WI38 (cell line): ENCODE measurements around the gene PIM2.

ENCODE experiments used
- H3K4me3 ChIP-seq: 2 replicates; pipeline ENCODE4 v1.5.1; 2011; ENCODE audit warnings: low read depth, mild to moderate bottlenecking, control low read depth, low read length
- TF ChIP-seq, protein P1 (sequence below): IDR thresholded peaks from 2 replicates; pipeline ENCODE4 v1.5.1; 2012; ENCODE audit warnings: low read depth, mild to moderate bottlenecking, control low read depth, low read length

Gene PIM2

GRCh38 chrX:48911412-48912182 is 7.2 kb downstream of the PIM2 start, which contains the start of gene SLC35A2:
Gene SLC35A2, minus strand, starts transcription at chrX:48911646. Its CDS starts 10 bp downstream, at chrX:48911636.
- TF ChIP-seq, protein P1, sequence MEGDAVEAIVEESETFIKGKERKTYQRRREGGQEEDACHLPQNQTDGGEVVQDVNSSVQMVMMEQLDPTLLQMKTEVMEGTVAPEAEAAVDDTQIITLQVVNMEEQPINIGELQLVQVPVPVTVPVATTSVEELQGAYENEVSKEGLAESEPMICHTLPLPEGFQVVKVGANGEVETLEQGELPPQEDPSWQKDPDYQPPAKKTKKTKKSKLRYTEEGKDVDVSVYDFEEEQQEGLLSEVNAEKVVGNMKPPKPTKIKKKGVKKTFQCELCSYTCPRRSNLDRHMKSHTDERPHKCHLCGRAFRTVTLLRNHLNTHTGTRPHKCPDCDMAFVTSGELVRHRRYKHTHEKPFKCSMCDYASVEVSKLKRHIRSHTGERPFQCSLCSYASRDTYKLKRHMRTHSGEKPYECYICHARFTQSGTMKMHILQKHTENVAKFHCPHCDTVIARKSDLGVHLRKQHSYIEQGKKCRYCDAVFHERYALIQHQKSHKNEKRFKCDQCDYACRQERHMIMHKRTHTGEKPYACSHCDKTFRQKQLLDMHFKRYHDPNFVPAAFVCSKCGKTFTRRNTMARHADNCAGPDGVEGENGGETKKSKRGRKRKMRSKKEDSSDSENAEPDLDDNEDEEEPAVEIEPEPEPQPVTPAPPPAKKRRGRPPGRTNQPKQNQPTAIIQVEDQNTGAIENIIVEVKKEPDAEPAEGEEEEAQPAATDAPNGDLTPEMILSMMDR: no peak
- peak within 1 kb of the TSS; percentile 78 for H3K4me3 ChIP-seq

- H3K4me3 ChIP-seq: peak overlapping the region; percentile 78
- TF ChIP-seq, protein P1: no peak
Measured at GRCh38 chrX:48910926-48911411, 7.9 kb downstream of the PIM2 start.

DNA sequence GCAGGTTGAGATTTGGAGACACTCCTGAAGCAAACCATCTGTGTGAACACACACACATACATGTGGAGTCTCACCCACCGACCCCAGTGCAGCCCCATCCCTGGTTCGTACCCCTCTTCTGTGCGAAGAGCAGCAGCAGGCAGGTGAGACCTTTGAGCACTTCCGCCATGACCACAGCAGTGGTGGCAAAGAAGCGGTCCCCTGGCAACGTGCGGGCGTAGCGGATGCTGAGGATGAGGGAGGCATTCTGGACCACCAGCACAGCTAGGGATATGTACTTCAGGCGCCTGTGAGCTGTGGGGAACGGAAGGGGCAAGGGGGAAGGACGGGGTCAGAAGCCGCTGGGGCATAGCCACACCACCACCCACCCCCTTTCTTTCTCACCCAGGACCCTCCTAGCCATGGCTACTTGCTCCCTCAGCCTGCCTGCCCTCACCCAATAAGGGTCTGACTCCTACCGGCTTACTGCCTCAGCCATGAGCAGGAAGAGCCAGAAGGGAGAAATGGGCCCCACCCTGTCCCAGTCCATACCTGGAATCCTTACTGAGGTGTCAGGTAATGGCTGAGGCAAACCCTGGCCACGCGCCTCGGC is 9.0 kb downstream of the PIM2 start:
- H3K4me3 ChIP-seq: no peak overlapping the region
- TF ChIP-seq, protein P1: no peak

- TF ChIP-seq, protein P1: no peak
- no peak overlapping the region for H3K4me3 ChIP-seq
Measured at GRCh38 chrX:48908600-48908999, 10.2 kb downstream of the PIM2 start.

GRCh38 chrX:48905090-48905790 is 13.6 kb downstream of the PIM2 start:
- TF ChIP-seq, protein P1: no peak
- no peak overlapping the region for H3K4me3 ChIP-seq

- no peak overlapping the region for H3K4me3 ChIP-seq
- TF ChIP-seq, protein P1: no peak
Measured at GRCh38 chrX:48904626-48905025, 14.2 kb downstream of the PIM2 start.
